Measurements from ENCODE around the gene CDH23. TPM values are rescaled to one million over a fixed set of nuclear protein-coding genes. Genes with fewer than 3 reads are reported as not detected.

Gene CDH23
- total RNA-seq, 3 donors from 2014 or later: 1.8 to 3.6 (median 3.0) TPM

GRCh38 chr10:71600849-71601248 lies 204.1 kb downstream of the CDH23 start:
- Histone ChIP-seq H3K9me3 (no peaks in the 10 kb centered on the region), H3K4me1 (ENCODE audit: low read depth) (peaks cover 4% of the 10 kb centered on the region), H3K4me3 (no peak overlapping the region), H3K36me3 (ENCODE audit: low read depth) (no peaks in the 10 kb centered on the region)
- ATAC-seq: no peak
- no peak for TF ChIP-seq CTCF (IDR thresholded peaks at IDR 0.05)
- DNase-seq: no peak
- intact Hi-C loops (cut with DNase I, micrococcal nuclease): loop anchor here in 1 of 2 donors (10.0 kb wide), 1 partner anchor 276 kb away; no protein-coding TSS in a partner anchor

GRCh38 chr10:71601273-71601672 lies 204.6 kb downstream of the CDH23 start:
- no peak for ATAC-seq
- no peak for DNase-seq
- no peaks in the 10 kb centered on the region for H3K36me3 ChIP-seq (ENCODE audit: low read depth)
- intact Hi-C loops (cut with DNase I, micrococcal nuclease): loop anchor here in 1 of 2 donors (10.0 kb wide), 1 partner anchor 276 kb away; no protein-coding TSS in a partner anchor
- H3K9me3 ChIP-seq: no peaks in the 10 kb centered on the region
- TF ChIP-seq CTCF (IDR thresholded peaks at IDR 0.05): no peak
- peaks cover 4% of the 10 kb centered on the region for H3K4me1 ChIP-seq (ENCODE audit: low read depth)
- no peak overlapping the region for H3K4me3 ChIP-seq

- TF ChIP-seq CTCF (IDR thresholded peaks at IDR 0.05): no peak
- Histone ChIP-seq H3K4me1 (ENCODE audit: low read depth) (no peaks in the 10 kb centered on the region), H3K9me3 (no peaks in the 10 kb centered on the region), H3K4me3 (no peak overlapping the region), H3K36me3 (ENCODE audit: low read depth) (no peaks in the 10 kb centered on the region)
- intact Hi-C loops (cut with DNase I, micrococcal nuclease): loop anchor here in 1 of 2 donors (10.0 kb wide), 1 partner anchor 278 kb away; no protein-coding TSS in a partner anchor
- ATAC-seq: peak; percentile 88
- peak in 2 of 3 donors; percentile 58 to 67 for DNase-seq
Observed at GRCh38 chr10:71603150-71603549, 206.4 kb downstream of the CDH23 start.

- H3K4me1 ChIP-seq (ENCODE audit: low read depth): no peaks in the 10 kb centered on the region
- TF ChIP-seq CTCF (IDR thresholded peaks at IDR 0.05): no peak
- no peaks in the 10 kb centered on the region for H3K36me3 ChIP-seq (ENCODE audit: low read depth)
- intact Hi-C loops (cut with DNase I, micrococcal nuclease): loop anchor here in 1 of 2 donors (10.0 kb wide), 1 partner anchor 279 kb away; no protein-coding TSS in a partner anchor
- ATAC-seq: no peak
- H3K9me3 ChIP-seq: no peaks in the 10 kb centered on the region
- no peak for DNase-seq
- no peak overlapping the region for H3K4me3 ChIP-seq
Observed at GRCh38 chr10:71603754-71604153, 207.0 kb downstream of the CDH23 start.

- Histone ChIP-seq H3K4me3 (no peak overlapping the region), H3K36me3 (ENCODE audit: low read depth) (no peaks in the 10 kb centered on the region), H3K9me3 (no peaks in the 10 kb centered on the region), H3K4me1 (ENCODE audit: low read depth) (no peaks in the 10 kb centered on the region)
- no peak for TF ChIP-seq CTCF (IDR thresholded peaks at IDR 0.05)
- DNase-seq (peak; percentile 72 to 79 (median 72)), ATAC-seq (peak; percentile 73)
- intact Hi-C loops (cut with DNase I, micrococcal nuclease): loop anchor here in 1 of 2 donors (10.0 kb wide), 1 partner anchor 280 kb away; no protein-coding TSS in a partner anchor
Observed at GRCh38 chr10:71604324-71605018, 207.8 kb downstream of the CDH23 start.
